Activated CD4-positive, alpha-beta T cell treated with anti-CD3 and anti-CD28 coated beads, Interleukin-10, Interleukin-2, amounts not matched to agents 100 ng/mL and 50 ng/mL, durations not matched to agents 16 hours and 8 hours (primary cell): ENCODE measurements around the gene NCCRP1.

Source experiments
- DNase-seq: peaks from one replicate; pipeline ENCODE4 v3.0.0-alpha.2; 2020

NCCRP1 gene

GRCh38 chr19:39196860-39197562, at the start of gene NCCRP1:
TSS of gene NCCRP1 (plus strand) at chr19:39196964. CDS start at chr19:39196983, 19 bp downstream.
- no peak for DNase-seq

GRCh38 chr19:39147480-39147879, 49.3 kb upstream of the NCCRP1 start:
- no peak for DNase-seq

GRCh38 chr19:39148939-39149529, 47.7 kb upstream of the NCCRP1 start:
- DNase-seq, result no peak

- DNase-seq, result no peak
Measured at GRCh38 chr19:39150235-39150634, 46.5 kb upstream of the NCCRP1 start.

- no peak for DNase-seq
Measured at GRCh38 chr19:39150807-39151600, 45.8 kb upstream of the NCCRP1 start.

- DNase-seq, result no peak
Measured at GRCh38 chr19:39152066-39152465, 44.7 kb upstream of the NCCRP1 start.

- DNase-seq, result no peak
Measured at GRCh38 chr19:39154100-39154628, 42.6 kb upstream of the NCCRP1 start.

GRCh38 chr19:39154629-39155100, 42.1 kb upstream of the NCCRP1 start:
- no peak for DNase-seq

GRCh38 chr19:39155114-39155700, 41.6 kb upstream of the NCCRP1 start:
- no peak for DNase-seq

GRCh38 chr19:39155741-39156140, 41.0 kb upstream of the NCCRP1 start:
- DNase-seq, result no peak

- no peak for DNase-seq
Measured at GRCh38 chr19:39156326-39157230, 40.2 kb upstream of the NCCRP1 start.

GRCh38 chr19:39157275-39157996, 39.3 kb upstream of the NCCRP1 start:
- DNase-seq, result no peak

GRCh38 chr19:39157997-39158389, 38.8 kb upstream of the NCCRP1 start:
- DNase-seq, result no peak

- no peak for DNase-seq
Measured at GRCh38 chr19:39158646-39159260, 38.0 kb upstream of the NCCRP1 start.

GRCh38 chr19:39160523-39160861, 36.3 kb upstream of the NCCRP1 start:
- no peak for DNase-seq

GRCh38 chr19:39160889-39161672, 35.7 kb upstream of the NCCRP1 start:
- no peak for DNase-seq

GRCh38 chr19:39162441-39163043, 34.2 kb upstream of the NCCRP1 start:
- no peak for DNase-seq

GRCh38 chr19:39163621-39164020, 33.1 kb upstream of the NCCRP1 start:
- DNase-seq, result no peak

GRCh38 chr19:39164289-39164688, 32.5 kb upstream of the NCCRP1 start:
- DNase-seq, result no peak

GRCh38 chr19:39165857-39166256, 30.9 kb upstream of the NCCRP1 start:
- no peak for DNase-seq
